NK-92 (cell line): ENCODE measurements around the gene LAIR1.
"Not testable (repeated sequence)": the region's sequence is repeated elsewhere in the genome, so short reads cannot be mapped to it uniquely, and the experiment has no call there.

Experiments used
- DNase-seq: peaks from one replicate; lab custom pipeline; 2025; ENCODE audit not compliant: unreplicated experiment; lab: John Stamatoyannopoulos, UW

The LAIR1 gene

DNA sequence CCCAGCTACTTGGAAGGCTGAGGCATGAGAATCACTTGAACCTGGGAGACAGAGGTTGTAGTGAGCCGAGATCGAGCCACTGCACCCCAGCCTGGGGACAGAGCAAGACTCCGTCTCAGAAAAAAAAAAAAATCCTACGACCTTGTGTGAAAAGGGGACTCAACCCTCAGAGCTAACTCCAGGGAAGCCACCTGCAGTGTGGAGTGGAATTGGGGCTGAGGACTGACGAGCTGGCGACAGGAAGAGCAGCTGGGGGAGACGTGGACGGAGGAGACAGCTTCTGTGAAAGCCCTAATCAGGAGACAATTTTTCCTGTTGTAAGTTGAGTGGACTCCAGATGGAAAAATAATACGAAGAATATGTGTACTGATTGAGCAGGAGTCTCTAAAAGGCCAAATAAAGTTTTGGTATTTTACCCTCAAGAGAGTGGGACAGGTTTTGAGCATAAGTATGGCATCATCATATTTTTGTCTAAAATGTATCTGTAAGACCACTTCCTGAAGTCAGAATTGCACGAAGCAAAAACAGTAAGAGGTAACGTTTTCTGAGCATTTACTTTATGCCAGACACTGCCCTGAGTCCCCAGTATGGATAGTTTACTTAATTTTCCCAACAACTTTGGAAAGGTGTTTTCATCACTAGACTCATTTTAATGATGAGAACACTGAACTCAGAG is 12.0 kb upstream of the LAIR1 start:
- DNase-seq, result no peak

DNA sequence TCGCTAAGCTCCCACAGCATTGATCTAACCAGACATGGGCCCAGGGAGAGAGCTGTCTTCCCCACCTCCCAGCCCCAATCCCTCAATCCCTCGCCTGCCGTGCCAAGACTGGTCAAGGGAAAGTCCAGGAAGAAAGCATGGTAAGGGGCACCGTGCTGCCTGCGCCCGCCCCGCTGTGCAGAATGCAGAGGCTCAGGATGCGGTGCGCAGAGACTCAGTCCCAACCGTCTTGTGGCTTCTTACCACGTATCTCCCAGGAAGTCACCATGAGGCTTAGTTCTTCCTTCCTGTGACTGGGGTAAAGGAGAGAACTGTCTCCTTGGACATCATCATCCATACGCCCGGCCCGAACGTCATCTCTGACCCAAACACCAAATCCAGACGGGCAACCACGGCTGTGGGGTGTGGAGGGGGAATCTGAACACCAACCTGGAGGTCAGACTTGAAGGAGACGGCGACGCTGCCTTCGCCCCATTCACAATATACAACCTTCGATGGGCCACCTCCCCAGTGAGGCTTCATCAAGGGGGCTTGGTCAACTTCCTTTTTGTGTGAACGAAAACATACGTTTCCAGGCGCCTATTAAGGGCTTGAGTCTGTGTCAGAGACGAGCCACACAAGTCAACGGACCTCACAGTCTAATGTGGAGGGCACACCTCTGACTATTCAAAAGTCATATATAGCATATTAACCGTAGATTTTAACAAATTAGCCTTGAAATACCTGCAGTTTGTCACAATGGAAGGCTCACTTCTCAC is 10.6 kb upstream of the LAIR1 start:
- not testable (repeated sequence) for DNase-seq

- DNase-seq, result no peak
Measured at GRCh38 chr19:54373781-54374631, 9.3 kb upstream of the LAIR1 start.

GRCh38 chr19:54371453-54371852 is 6.7 kb upstream of the LAIR1 start:
- DNase-seq, result not testable (repeated sequence)

- DNase-seq, result not testable (repeated sequence)
Measured at GRCh38 chr19:54370434-54370796, 5.7 kb upstream of the LAIR1 start.

- not testable (repeated sequence) for DNase-seq
Measured at GRCh38 chr19:54369688-54370433, 5.1 kb upstream of the LAIR1 start.

GRCh38 chr19:54369082-54369687 is 4.5 kb upstream of the LAIR1 start:
- no peak for DNase-seq

DNA sequence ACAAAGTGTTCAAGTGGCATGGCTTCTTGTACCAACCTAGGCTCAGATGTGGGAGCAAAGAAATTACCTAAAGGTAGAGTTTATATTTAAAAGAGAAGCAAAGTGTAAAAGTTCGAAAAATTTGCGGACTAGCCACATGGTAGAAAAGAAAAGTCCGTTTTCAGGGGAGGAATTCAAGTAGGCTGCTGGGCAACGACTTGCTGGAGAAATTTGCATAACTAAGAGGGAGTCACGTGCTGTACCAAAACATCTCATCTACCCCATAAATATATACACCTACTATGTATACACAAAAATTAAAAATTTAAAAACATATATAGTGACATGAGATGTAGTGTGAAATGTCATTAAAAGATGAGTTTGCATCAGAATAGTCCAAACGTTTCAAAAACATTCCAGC is 2.1 kb upstream of the LAIR1 start:
- no peak for DNase-seq

- not testable (repeated sequence) for DNase-seq
Measured at GRCh38 chr19:54365798-54366197, 1.1 kb upstream of the LAIR1 start.

DNA sequence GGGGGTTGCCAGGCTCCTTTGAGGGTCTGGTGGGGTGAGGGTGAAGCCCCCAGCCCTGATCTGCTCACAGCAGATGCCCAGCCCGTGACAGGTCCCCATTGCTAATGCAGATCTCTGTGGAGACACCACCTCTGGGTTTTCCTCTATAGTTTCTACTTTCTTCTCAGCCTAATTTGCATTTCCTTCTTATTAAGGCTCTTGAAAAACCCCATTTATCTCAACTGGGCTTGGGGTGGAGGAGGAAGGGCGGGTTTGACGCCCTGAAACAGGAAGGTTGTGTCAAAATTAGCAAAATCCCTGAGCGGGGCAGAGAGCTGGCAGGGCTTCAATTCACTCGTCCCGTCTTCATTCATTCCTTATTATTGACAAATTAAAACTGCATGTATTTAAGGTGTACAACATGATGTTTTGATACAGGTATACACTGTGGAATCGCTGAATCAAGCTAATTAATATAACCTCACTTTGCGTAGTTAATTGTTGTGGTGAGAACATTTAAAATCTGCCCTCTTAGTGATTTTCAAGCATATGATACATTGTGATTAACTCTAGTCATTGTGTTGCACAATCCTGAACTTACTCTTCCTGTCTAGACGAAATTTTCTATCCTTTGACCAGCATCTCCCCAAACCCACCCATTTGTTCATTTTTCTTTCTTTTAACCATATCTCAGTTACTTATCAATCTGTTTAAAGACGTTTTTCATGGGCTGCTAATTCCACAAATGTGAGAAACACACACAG is 2.9 kb downstream of the LAIR1 start:
- DNase-seq, result not testable (repeated sequence)

DNA sequence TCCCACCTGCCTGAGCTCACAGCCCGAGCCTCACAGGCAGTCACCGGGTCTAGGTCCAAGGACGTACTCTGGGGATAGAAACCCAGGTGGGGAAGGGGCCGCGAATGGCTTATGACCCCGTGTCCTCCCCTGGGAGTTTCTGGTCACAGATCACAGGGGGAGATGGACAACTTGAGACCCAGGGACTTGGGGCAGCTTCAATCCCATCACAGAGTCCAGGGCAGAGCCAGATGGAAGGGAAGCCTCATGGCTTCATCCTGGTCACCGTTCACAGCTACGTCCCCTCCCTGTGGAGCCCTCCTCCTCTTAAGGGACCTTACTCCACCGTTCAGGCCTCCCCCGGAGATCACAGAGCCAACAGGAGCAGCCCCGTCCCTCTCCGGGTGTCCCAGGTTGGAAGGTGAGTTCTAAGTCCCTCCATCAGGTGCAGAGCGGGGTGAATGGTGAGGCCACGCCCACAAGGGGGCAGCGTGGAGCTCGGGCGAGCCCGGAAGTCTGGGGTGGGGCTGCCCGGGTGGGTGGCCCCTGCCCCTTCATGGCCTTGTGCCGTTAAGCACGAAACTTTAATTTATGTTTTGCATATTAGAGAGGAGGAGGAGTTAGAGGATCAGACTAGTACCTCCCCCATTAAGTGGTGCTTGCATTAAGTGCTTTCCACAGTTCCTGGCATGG is 5.4 kb downstream of the LAIR1 start:
- DNase-seq, result not testable (repeated sequence)

DNA sequence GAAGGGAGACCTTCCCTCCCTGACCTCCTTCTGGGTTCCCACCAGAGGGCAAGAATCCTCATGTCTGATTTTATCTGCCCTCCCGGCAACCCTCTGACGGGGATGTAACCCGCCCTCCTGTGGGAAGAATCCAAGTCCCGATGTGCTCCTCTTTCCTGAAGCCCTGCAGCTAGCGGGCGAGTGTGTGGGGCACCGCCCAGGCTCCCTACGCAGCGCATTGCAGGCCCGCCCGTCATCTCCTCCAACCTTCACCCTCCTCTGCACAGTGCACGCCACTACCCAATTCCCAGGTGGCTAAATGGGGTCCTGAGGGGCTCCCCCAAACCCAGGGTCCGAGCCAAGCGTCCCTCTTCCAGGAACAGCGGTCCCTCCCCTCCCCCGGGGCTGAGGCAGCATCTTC is 7.3 kb downstream of the LAIR1 start:
- DNase-seq, result no peak

GRCh38 chr19:54356444-54357056 is 8.2 kb downstream of the LAIR1 start:
- DNase-seq, result no peak

DNA sequence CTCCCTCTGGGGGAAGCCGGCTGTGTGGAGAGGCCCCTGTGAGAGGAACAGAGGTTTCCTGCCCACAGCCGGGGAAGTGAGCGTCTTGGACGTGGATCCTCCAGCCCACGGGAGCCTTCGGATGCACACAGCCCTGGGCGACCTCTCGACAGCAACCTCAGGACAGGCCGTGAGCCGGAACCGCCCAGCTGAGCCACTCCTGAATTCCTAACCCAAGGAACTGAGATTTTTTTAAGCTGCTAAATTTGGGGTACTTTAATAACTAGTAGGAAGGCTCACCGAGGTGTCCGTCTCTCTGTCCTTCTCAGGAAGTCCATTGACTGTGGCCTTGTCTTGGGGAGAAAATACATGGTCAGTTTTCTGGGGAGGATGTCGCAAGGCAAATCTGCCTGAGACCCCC is 9.1 kb downstream of the LAIR1 start:
- DNase-seq, result no peak

GRCh38 chr19:54354761-54355160 is 10.0 kb downstream of the LAIR1 start:
- no peak for DNase-seq

DNA sequence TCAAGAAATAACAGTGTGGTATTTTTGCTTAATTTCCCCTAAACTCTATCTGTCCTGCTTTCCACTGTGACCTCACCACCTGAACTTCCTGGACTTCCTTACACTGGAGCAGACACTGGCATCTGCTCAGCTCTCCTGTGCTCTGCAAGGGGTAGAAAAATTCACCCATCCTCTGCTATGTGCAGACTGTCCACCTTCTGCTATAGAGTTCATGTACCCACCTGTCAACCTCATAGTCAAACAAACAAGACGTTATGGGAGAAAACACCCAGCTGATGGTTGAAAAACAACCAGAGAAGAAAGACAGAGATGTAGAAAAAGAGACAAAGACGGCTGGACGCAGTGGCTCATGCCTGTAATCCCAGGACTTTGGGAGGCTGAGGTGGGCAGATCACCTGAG is 12.2 kb downstream of the LAIR1 start:
- DNase-seq, result no peak

DNA sequence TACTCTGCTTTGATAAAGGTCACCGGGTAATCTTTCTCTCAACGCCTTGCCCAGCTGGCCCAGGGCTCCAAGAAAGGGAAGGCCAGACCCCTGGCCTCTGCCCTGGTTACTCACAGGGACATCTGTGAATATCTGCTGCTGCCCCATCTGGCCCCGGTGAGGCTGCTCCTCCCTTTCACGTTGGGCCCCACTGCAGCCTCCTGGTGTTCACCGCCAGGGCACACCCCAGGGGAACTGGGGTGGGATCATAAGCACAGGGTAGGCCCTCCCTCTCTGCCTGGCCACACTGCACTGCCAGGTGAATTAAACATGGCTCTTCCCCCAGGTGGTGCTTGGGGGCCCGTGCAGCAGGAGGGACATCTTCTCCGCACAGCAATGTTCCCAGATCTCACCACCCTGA is 12.7 kb downstream of the LAIR1 start:
- no peak for DNase-seq

DNA sequence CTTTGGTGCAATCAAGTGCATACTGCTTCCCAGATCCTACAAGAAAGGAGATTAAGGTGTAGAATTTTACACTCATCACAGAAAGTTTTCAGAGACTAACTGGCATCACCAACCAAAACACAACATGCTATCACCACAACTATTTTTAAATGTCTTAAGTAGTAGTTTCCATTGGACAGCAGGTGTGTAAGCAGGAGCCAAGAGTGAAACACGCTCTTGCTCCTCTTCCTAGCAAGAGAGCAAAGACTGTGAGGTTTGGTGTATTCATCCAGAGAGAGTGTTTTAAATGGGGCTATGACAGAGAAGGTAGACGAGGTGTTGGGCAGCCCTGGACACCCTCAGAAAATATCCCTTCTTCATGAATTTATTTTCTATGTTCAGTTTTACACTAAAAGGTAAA is 13.3 kb downstream of the LAIR1 start:
- DNase-seq, result no peak

DNA sequence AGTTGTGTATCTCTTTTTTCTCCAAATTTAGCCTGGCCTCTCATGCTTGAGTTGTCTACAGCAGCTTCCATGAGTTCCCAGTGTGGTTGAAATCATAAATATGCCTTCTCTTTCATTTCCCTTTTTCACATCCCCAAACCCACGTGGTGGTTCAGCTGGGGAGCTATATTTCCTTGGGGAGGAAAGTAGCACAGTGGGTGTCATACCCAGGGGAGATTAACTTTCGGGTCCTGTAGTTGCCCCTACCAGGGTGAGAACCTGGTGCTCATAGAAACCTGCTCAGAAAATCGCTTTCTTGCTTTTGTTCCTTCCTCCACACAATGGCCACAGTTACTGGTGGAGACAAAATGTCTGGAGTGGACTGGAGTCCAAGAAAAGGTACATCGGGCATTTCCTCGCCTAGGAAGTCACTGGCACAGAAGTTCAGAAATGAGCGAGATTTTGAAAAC is 18.8 kb downstream of the LAIR1 start:
- DNase-seq, result no peak
